ENCODE results near the gene FXYD7.
"Not testable (repeated sequence)": the region's sequence is repeated elsewhere in the genome, so short reads cannot be mapped to it uniquely, and the experiment has no call there.

FXYD7 gene, protein sequence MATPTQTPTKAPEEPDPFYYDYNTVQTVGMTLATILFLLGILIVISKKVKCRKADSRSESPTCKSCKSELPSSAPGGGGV

DNA sequence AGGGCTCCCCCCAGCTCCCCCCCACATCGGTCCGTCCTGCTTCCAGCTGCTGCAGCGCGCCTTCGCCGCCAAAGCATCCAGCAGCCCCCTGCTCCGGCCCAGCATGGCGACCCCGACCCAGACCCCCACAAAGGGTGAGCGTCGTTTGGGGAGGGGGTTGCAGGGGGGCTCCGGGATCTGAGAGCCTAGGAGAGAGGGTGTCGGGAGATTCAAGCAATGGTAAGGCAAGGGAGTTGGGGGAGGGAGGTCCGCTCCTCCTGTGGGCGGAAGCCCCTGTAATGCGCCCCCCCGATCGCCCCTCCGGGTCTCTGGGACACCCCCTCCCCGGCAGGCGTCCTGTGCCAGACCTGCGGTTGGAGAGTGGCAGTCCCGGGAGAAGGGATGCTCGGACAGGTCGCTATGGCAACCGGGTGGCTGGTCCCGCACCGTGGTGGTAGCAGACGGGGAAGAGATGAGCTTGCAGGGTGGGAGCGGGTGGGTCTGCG is at the start of gene FXYD7:
Gene FXYD7, plus strand, starts transcription at position 25 of the 485 bp plus-strand sequence. Its CDS starts 79 bp downstream, at position 104.
- no peak for DNase-seq

GRCh38 chr19:35093430-35093829 is 49.6 kb upstream of the FXYD7 start:
- DNase-seq: no peak

- DNase-seq: no peak
Observed at GRCh38 chr19:35093941-35094647, 49.0 kb upstream of the FXYD7 start.

DNA sequence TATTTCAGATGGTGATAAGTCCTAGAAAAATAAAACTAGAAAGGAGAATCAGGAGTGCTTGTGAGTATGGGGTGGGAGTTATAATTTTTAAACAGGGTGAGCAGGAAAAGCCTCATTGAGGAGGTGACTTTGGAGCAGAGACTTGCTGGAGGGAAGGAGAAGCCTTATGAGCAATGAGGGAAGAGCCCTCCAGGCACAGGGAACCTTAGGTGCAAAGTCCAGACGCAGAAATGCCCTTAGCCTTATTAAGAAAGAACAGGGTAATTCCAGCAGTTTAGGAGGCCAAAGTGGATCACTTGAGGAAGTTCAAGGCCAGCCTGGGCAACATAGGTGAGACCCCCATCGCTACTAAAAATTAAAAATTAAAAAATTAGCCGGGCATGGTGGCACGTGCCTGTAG is 48.4 kb upstream of the FXYD7 start:
- DNase-seq: no peak

DNA sequence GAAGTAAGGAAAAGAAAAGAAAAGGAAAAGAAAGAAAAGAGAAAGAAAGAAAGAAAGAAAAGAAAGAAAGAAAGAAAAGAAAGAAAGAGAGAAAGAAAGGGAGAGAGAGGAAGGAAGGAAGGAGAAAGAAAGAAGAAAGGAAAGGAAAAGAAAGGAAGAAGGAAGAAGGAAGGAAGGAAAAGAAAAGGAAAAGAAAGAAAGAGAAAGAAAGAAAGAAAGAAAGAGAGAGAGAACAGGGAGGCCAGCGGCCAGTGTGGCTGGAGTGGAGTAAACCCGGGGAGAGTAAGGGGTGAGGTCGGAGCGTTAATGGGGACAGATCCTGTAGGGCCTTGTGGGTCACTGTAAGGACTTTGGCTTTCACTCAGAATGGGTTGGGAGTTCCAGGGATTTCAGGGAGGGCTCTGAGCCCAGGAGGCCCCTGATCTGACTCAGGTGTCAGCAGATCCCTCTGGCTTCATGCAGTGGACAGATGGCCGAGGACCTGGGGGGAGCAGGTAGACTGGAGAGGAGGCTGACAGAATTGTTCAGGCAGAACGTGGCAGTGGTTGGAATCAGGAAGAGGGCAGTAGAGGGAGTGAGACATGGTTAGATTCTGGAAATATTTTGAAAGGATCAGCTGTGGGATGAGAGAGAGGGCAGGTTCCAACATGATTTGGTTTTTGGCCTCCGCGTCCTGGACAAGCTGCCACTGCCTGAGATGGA is 47.2 kb upstream of the FXYD7 start:
- no peak for DNase-seq

- DNase-seq: no peak
Observed at GRCh38 chr19:35098413-35099049, 44.5 kb upstream of the FXYD7 start.

GRCh38 chr19:35099155-35099896 is 43.7 kb upstream of the FXYD7 start:
- no peak for DNase-seq

- no peak for DNase-seq
Observed at GRCh38 chr19:35099897-35100275, 43.2 kb upstream of the FXYD7 start.

GRCh38 chr19:35100588-35101533 is 42.2 kb upstream of the FXYD7 start:
- DNase-seq: no peak

GRCh38 chr19:35101949-35102348 is 41.1 kb upstream of the FXYD7 start:
- DNase-seq: not testable (repeated sequence)

DNA sequence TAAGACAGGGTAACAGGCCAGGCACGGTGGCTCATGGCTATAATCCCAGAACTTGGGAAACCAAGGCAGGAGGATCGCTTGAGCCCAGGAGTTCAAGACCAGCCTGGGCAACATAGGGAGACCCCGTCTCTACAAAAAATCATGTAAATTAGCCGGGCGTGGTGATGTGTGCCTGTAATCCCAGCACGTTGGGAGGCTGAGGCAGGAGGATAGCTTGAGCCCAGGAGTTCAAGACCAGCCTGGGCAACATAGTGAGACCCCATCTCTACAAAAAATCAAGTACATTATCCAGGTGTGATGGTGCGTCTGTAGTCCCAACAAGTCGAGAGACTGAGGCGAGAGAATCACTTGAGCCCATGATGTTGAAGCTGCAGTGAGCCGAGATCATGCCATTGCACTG is 39.4 kb upstream of the FXYD7 start:
- not testable (repeated sequence) for DNase-seq

DNA sequence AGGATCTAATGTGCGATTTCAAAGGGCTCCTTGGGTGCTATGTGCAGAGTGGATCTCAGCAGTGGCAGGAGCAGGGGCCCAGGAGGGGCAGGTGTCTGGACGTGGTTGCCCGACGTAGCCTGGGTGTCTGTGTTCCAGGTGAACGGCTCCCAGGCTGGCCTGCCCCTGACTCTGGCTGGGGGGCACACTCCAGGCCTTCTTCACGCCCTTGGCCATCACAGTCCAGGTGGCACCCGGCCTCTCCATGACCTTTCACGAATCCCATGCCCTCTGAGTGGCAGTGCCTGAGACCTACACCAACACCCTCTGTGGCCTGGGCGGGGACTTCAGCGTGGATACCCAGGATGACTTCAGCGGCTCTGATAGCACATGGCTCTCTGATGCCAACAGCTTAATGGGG is 38.7 kb upstream of the FXYD7 start:
- no peak for DNase-seq

DNA sequence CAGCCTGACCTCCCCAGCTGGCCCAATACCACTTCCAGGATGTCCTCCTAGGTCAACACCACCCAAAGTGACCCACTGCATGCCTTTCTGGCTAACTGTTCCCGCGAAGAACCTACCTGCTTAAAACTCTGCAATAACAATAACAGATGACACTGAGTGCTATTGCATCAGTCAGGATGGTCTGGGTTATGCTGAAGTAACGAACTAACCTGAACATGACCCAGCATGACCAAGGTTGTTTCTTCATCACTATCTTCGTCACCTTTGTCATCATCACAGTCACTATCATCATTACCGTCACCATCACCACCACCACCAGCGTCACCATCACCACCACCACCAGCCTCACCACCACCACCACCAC is 38.0 kb upstream of the FXYD7 start:
- DNase-seq: no peak

- no peak for DNase-seq
Observed at GRCh38 chr19:35105411-35106290, 37.4 kb upstream of the FXYD7 start.

- DNase-seq: no peak
Observed at GRCh38 chr19:35106291-35106583, 36.8 kb upstream of the FXYD7 start.

- DNase-seq: no peak
Observed at GRCh38 chr19:35106898-35107541, 36.0 kb upstream of the FXYD7 start.

GRCh38 chr19:35107545-35107944 is 35.5 kb upstream of the FXYD7 start:
- DNase-seq: no peak

GRCh38 chr19:35108730-35109129 is 34.3 kb upstream of the FXYD7 start:
- no peak for DNase-seq

GRCh38 chr19:35109395-35110112 is 33.5 kb upstream of the FXYD7 start:
- no peak for DNase-seq

GRCh38 chr19:35110974-35111373 is 32.1 kb upstream of the FXYD7 start:
- no peak for DNase-seq

All from NCI-H1092 treated with DMSO at 0.1 percent for 48 hours (cell line).